Ectodermal cell (in vitro differentiated cells): ENCODE measurements around the gene AFF1.

ENCODE experiments used
- H3K27ac ChIP-seq: 2 replicates; pipeline ENCODE4 v1.7.0; 2013; ENCODE audit warnings: mild to moderate bottlenecking, low read depth, low read length; ENCODE audit not compliant: insufficient read depth, poor library complexity, severe bottlenecking
- H3K27me3 ChIP-seq: 2 replicates; pipeline ENCODE4 v1.7.0; 2013; ENCODE audit warnings: mild to moderate bottlenecking, low read length; ENCODE audit not compliant: insufficient read depth, control insufficient read depth, poor library complexity, severe bottlenecking
- H3K36me3 ChIP-seq: one replicate; pipeline ENCODE4 v1.7.0; 2013; ENCODE audit warnings: low read length; ENCODE audit not compliant: control insufficient read depth, insufficient read depth
- H3K4me1 ChIP-seq: one replicate; pipeline ENCODE4 v1.7.0; 2013; ENCODE audit warnings: low read length; ENCODE audit not compliant: control insufficient read depth, insufficient read depth
- H3K4me3 ChIP-seq: 2 replicates; pipeline ENCODE4 v1.7.0; 2013; ENCODE audit warnings: low read depth, low read length, control low read depth; ENCODE audit not compliant: insufficient read depth
- H3K9me3 ChIP-seq: 2 replicates; pipeline ENCODE4 v1.7.0; 2013; ENCODE audit warnings: mild to moderate bottlenecking, low read length, moderate library complexity; ENCODE audit not compliant: control insufficient read depth
- WGBS, 2 experiments: methylation state at CpG; one replicate each; pipeline ENCODE4 v1.1.7; 2013; ENCODE audit warnings: missing lambda C conversion rate in 2 of 2; 5-methylcytosine and 5-hydroxymethylcytosine counted together

AFF1 gene

GRCh38 chr4:87092389-87093141 is 157.8 kb downstream of the AFF1 start:
- Histone ChIP-seq H3K9me3 (no peaks in the 10 kb centered on the region), H3K27me3 (no peaks in the 10 kb centered on the region), H3K4me3 (no peak overlapping the region), H3K36me3 (peaks cover 11% of the 10 kb centered on the region), H3K27ac (no peak overlapping the region), H3K4me1 (peaks cover 13% of the 10 kb centered on the region)
- whole genome bisulfite sequencing, 2 experiments: 96% methylated on average over 4 of the region's 4 CpGs

- H3K9me3 ChIP-seq: no peaks in the 10 kb centered on the region
- H3K27me3 ChIP-seq: no peaks in the 10 kb centered on the region
- H3K36me3 ChIP-seq: peaks cover 11% of the 10 kb centered on the region
- no peak overlapping the region for H3K4me3 ChIP-seq
- H3K4me1 ChIP-seq: peaks cover 13% of the 10 kb centered on the region
- H3K27ac ChIP-seq: no peak overlapping the region
- WGBS, 2 experiments: 51 to 52% methylated on average over 4 of the region's 4 CpGs
Measured at GRCh38 chr4:87093443-87094123, 158.8 kb downstream of the AFF1 start.

- Histone ChIP-seq H3K27ac (no peak overlapping the region), H3K9me3 (no peaks in the 10 kb centered on the region), H3K36me3 (peaks cover 5% of the 10 kb centered on the region), H3K4me1 (peaks cover 26% of the 10 kb centered on the region), H3K27me3 (no peaks in the 10 kb centered on the region), H3K4me3 (no peak overlapping the region)
- 23 to 39% methylated on average over 4 of the region's 4 CpGs for WGBS, 2 experiments
Measured at GRCh38 chr4:87097075-87097474, 162.3 kb downstream of the AFF1 start.

GRCh38 chr4:87100168-87100567 is 165.4 kb downstream of the AFF1 start:
- Histone ChIP-seq H3K9me3 (no peaks in the 10 kb centered on the region), H3K36me3 (no peaks in the 10 kb centered on the region), H3K4me3 (no peak overlapping the region), H3K4me1 (peaks cover 20% of the 10 kb centered on the region), H3K27ac (no peak overlapping the region), H3K27me3 (no peaks in the 10 kb centered on the region)
- WGBS, 2 experiments: 12 to 17% methylated on average over 1 of the region's 1 CpG

GRCh38 chr4:87101543-87102199 is 166.9 kb downstream of the AFF1 start:
- H3K4me3 ChIP-seq: no peak overlapping the region
- H3K27me3 ChIP-seq: no peaks in the 10 kb centered on the region
- WGBS, 2 experiments: 87 to 91% methylated on average over 7 of the region's 7 CpGs
- no peaks in the 10 kb centered on the region for H3K9me3 ChIP-seq
- H3K27ac ChIP-seq: no peak overlapping the region
- H3K36me3 ChIP-seq: no peaks in the 10 kb centered on the region
- peaks cover 19% of the 10 kb centered on the region for H3K4me1 ChIP-seq

GRCh38 chr4:87103086-87103485 is 168.3 kb downstream of the AFF1 start:
- no peak overlapping the region for H3K4me3 ChIP-seq
- H3K27me3 ChIP-seq: no peaks in the 10 kb centered on the region
- peaks cover 13% of the 10 kb centered on the region for H3K4me1 ChIP-seq
- peaks cover 5% of the 10 kb centered on the region for H3K36me3 ChIP-seq
- H3K9me3 ChIP-seq: no peaks in the 10 kb centered on the region
- no peak overlapping the region for H3K27ac ChIP-seq
- WGBS, 2 experiments: 86 to 100% methylated on average over 1 of the region's 1 CpG

GRCh38 chr4:87103691-87104187 is 168.9 kb downstream of the AFF1 start:
- 70 to 78% methylated on average over 2 of the region's 2 CpGs for WGBS, 2 experiments
- no peaks in the 10 kb centered on the region for H3K9me3 ChIP-seq
- H3K36me3 ChIP-seq: peaks cover 9% of the 10 kb centered on the region
- peaks cover 13% of the 10 kb centered on the region for H3K4me1 ChIP-seq
- H3K27ac ChIP-seq: no peak overlapping the region
- no peaks in the 10 kb centered on the region for H3K27me3 ChIP-seq
- H3K4me3 ChIP-seq: no peak overlapping the region

- Histone ChIP-seq H3K36me3 (peaks cover 9% of the 10 kb centered on the region), H3K27me3 (no peaks in the 10 kb centered on the region), H3K4me1 (no peaks in the 10 kb centered on the region), H3K4me3 (no peak overlapping the region), H3K27ac (no peak overlapping the region), H3K9me3 (no peaks in the 10 kb centered on the region)
- WGBS, 2 experiments: 92 to 93% methylated on average over 4 of the region's 5 CpGs
Measured at GRCh38 chr4:87105101-87105845, 170.5 kb downstream of the AFF1 start.

GRCh38 chr4:87108142-87108546 is 173.3 kb downstream of the AFF1 start:
- Histone ChIP-seq H3K9me3 (no peaks in the 10 kb centered on the region), H3K36me3 (peaks cover 15% of the 10 kb centered on the region), H3K27me3 (no peaks in the 10 kb centered on the region), H3K4me1 (no peaks in the 10 kb centered on the region), H3K4me3 (no peak overlapping the region), H3K27ac (no peak overlapping the region)
- WGBS, 2 experiments: 86 to 94% methylated on average over 5 of the region's 5 CpGs
